Panc1 (cell line): ENCODE measurements around the gene IDE.

Source experiments
- CTCF ChIP-seq: fragments of 450-650 bp; IDR thresholded peaks from 2 replicates; pipeline ENCODE4 v1.5.1; 2017; ENCODE audit warnings: mild to moderate bottlenecking
- POLR2AphosphoS5 ChIP-seq: IDR thresholded peaks from 2 replicates; pipeline ENCODE4 v1.6.1; 2012; ENCODE audit warnings: mild to moderate bottlenecking, low read depth, low read length, moderate library complexity
- SIN3A ChIP-seq: IDR thresholded peaks from 2 replicates; pipeline ENCODE4 v1.6.1; 2012; ENCODE audit warnings: low read depth, mild to moderate bottlenecking, low read length, moderate library complexity, borderline replicate concordance; ENCODE audit not compliant: insufficient read depth
- TCF7L2 ChIP-seq: IDR thresholded peaks from 2 replicates; pipeline ENCODE4 v1.6.1; 2011; ENCODE audit warnings: mild to moderate bottlenecking, low read depth, low read length, inconsistent platforms

- TF ChIP-seq CTCF, result no peak
- TF ChIP-seq POLR2AphosphoS5, result no peak
- TF ChIP-seq TCF7L2, result no peak
- TF ChIP-seq SIN3A, result no peak
Observed at GRCh38 chr10:92559046-92559445, 14.8 kb downstream of the IDE start.
